IPS DF 6.9 (cell line): ENCODE results near the gene KRTAP2-4.
"Not testable (repeated sequence)": the region's sequence is repeated elsewhere in the genome, so short reads cannot be mapped to it uniquely, and the experiment has no call there.

ENCODE experiments used
- DNase-seq: peaks from one replicate; pipeline ENCODE4 v3.0.0-alpha.2; 2013; ENCODE audit warnings: low read depth, low spot score
- H3K27ac ChIP-seq: one replicate; pipeline ENCODE4 v1.5.1; 2013; ENCODE audit warnings: low read length, control low read depth
- H3K27me3 ChIP-seq: 2 replicates; pipeline ENCODE4 v1.6.1; 2013; ENCODE audit warnings: mild to moderate bottlenecking, low read length; ENCODE audit not compliant: control insufficient read depth, insufficient read depth
- H3K36me3 ChIP-seq: 2 replicates; pipeline ENCODE4 v1.6.1; 2013; ENCODE audit warnings: low read length; ENCODE audit not compliant: control insufficient read depth, insufficient read depth
- H3K4me1 ChIP-seq: 2 replicates; pipeline ENCODE4 v1.6.1; 2013; ENCODE audit warnings: low read length; ENCODE audit not compliant: control insufficient read depth, insufficient read depth
- H3K4me3 ChIP-seq: 2 replicates; pipeline ENCODE4 v1.5.1; 2013; ENCODE audit warnings: mild to moderate bottlenecking, low read length
- H3K9me3 ChIP-seq: 2 replicates; pipeline ENCODE4 v1.6.1; 2013; ENCODE audit warnings: low read length, inconsistent platforms; ENCODE audit not compliant: control insufficient read depth, insufficient read depth
- WGBS: extraction: QIAGEN DNeasy Blood & Tissue Kit; methylation state at CpG from one replicate; pipeline ENCODE4 v1.1.7; 2013; ENCODE audit warnings: mixed read lengths, missing lambda C conversion rate; ENCODE audit not compliant: insufficient read length, insufficient coverage; 5-methylcytosine and 5-hydroxymethylcytosine counted together

KRTAP2-4 gene

DNA sequence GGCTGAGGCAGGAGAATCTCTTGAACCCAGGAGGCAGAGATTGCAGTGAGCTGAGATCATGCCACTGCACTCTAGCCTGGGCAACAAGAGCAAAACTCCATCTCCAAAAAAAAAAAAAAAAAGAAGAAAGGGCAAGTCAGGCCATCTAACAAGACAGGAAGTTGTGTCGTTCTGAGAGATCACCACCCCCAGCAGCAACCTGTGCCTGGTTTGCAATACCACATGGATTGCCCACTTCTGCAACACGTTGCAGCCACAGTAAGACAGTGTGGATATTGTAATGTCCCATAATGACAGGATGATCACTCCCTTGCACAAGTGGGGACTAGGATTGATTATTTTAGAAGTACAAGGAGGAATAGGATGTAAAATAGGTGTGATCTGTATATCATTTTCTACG, 3.4 kb upstream of the KRTAP2-4 start:
- no peaks in the 10 kb centered on the region for H3K27me3 ChIP-seq
- H3K27ac ChIP-seq: no peak overlapping the region
- no CpG with 5 or more reads among the region's 3 CpGs for WGBS
- DNase-seq: no peak
- H3K36me3 ChIP-seq: no peaks in the 10 kb centered on the region
- no peaks in the 10 kb centered on the region for H3K4me1 ChIP-seq
- no peak overlapping the region for H3K4me3 ChIP-seq
- no peaks in the 10 kb centered on the region for H3K9me3 ChIP-seq

- no peaks in the 10 kb centered on the region for H3K9me3 ChIP-seq
- no peaks in the 10 kb centered on the region for H3K36me3 ChIP-seq
- no peaks in the 10 kb centered on the region for H3K27me3 ChIP-seq
- DNase-seq: no peak
- H3K4me3 ChIP-seq: no peak overlapping the region
- H3K4me1 ChIP-seq: no peaks in the 10 kb centered on the region
- H3K27ac ChIP-seq: no peak overlapping the region
These were observed 1.6 kb upstream of the KRTAP2-4 start for GRCh38 chr17:41067281-41067680.

DNA sequence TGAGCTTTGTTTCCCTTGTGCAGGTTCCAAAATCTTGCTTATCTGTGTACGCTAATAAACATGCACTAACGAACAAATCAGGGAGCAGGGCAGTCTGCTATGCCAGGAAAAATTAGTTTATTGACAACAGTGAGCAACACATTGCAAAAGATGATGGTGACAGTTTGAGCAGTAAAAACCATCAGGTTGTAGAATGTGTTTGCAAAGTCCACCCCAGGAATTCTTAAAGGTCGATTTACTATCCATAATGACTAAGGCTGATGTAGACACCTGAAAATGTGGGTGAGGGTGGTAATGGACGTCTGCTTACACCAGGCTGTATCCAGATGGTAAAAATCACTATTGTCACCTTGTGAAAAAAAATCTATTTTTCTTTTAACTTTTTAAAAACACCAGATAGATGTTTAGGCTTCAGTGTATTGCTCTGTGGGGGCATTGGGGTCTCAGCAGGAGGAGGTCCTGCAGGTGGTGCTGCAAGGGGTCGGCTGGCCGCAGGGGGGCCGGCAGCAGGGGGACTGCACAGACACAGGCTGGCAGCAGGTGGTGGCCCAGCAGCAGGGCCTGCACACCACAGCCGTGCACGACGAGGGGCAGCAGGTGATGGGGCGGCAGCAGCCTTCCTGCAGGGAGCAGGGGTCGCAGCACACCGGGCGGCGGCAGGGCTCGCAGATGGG, 526 bp downstream of the KRTAP2-4 start:
- not testable (repeated sequence) for DNase-seq, H3K27ac ChIP-seq, H3K27me3 ChIP-seq, H3K4me3 ChIP-seq, H3K36me3 ChIP-seq, H3K9me3 ChIP-seq, H3K4me1 ChIP-seq
- WGBS: no CpG with 5 or more reads among the region's 16 CpGs

DNA sequence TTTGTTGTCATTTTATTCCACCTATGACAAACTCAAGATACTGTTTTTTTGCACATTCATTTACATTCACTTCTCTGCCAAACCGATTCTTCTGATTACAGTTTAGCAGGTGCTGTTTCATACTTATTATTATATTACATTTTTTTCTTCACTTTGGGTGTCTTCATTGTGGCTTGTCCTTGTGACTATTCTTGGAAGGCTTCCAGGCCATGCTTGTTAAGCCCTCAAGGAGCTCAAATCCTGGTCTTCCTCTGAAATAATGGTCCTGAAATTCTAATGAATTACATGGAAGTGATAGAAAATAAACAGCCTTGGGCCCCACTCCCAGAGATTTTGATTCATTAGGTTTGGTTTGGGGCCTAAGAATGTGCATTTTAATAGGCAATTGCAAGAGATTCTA, 1.4 kb downstream of the KRTAP2-4 start:
- H3K27me3 ChIP-seq: no peaks in the 10 kb centered on the region
- WGBS: no CpG with 5 or more reads among the region's 1 CpG
- DNase-seq: no peak
- no peaks in the 10 kb centered on the region for H3K4me1 ChIP-seq
- no peaks in the 10 kb centered on the region for H3K9me3 ChIP-seq
- no peak overlapping the region for H3K27ac ChIP-seq
- H3K4me3 ChIP-seq: no peak overlapping the region
- no peaks in the 10 kb centered on the region for H3K36me3 ChIP-seq

GRCh38 chr17:41063449-41063848, 2.2 kb downstream of the KRTAP2-4 start:
- no peaks in the 10 kb centered on the region for H3K9me3 ChIP-seq
- H3K36me3 ChIP-seq: no peaks in the 10 kb centered on the region
- H3K4me3 ChIP-seq: no peak overlapping the region
- WGBS: no CpG with 5 or more reads among the region's 4 CpGs
- no peak for DNase-seq
- no peaks in the 10 kb centered on the region for H3K4me1 ChIP-seq
- H3K27ac ChIP-seq: no peak overlapping the region
- H3K27me3 ChIP-seq: no peaks in the 10 kb centered on the region

DNA sequence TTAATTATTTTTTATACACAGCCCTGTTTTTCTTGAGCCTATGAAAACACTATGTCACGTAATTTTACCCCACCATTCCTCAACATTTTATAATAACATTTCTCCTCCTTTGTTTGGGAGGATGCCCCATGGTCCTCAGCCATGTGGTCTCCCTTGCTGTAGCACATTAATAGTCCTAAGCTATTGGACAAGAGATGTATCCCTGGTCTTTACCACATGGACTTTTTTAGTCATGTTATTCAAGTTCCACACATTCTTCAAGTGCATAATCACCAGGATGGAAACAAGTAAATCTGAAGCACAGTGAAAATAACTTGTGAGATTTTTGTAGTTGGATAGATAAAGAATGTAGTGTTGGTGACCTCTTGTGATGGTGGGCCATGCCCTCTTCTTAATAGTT, 3.7 kb downstream of the KRTAP2-4 start:
- Histone ChIP-seq H3K4me1 (no peaks in the 10 kb centered on the region), H3K4me3 (no peak overlapping the region)

DNA sequence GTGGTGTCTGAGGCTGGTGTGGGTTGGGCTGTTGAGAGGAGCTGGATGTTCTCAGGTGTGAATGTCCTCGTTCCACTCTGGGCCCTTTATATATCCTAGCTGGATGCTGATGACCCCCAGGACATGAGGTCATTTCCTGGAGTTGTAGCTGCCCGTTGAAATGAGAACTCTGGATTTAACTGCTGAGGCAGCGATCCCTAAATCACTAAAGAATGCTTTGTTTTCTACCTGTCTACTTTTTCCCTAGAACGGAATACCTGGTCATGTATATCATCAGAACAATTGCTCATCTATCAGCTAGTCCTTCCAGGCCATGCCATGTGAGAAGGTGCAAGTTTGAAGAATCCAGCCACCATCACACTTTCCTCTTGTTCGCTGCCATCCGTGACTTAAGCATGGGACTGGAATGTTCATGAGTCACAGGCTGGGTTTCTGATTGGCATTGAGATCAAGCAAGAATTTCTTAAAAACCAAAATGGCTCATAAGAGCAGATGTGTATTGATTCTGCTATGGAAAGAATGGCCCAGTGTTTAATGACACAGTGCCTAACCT, 5.6 kb downstream of the KRTAP2-4 start, which contains the start of gene KRTAP2-3:
Gene KRTAP2-3, minus strand, starts transcription at position 63 of the 553 bp plus-strand sequence. CDS start 64 bp downstream, outside the sequence.
- no peak for DNase-seq
- no peaks in the 10 kb centered on the region for H3K4me1 ChIP-seq

More for the DNA sequence above, 3.7 kb downstream of the KRTAP2-4 start:
- DNase-seq: no peak
- Histone ChIP-seq H3K27ac (no peak overlapping the region), H3K36me3 (no peaks in the 10 kb centered on the region), H3K9me3 (no peaks in the 10 kb centered on the region), H3K27me3 (no peaks in the 10 kb centered on the region)
- 100% methylated on average over 1 of the region's 1 CpG for WGBS

DNA sequence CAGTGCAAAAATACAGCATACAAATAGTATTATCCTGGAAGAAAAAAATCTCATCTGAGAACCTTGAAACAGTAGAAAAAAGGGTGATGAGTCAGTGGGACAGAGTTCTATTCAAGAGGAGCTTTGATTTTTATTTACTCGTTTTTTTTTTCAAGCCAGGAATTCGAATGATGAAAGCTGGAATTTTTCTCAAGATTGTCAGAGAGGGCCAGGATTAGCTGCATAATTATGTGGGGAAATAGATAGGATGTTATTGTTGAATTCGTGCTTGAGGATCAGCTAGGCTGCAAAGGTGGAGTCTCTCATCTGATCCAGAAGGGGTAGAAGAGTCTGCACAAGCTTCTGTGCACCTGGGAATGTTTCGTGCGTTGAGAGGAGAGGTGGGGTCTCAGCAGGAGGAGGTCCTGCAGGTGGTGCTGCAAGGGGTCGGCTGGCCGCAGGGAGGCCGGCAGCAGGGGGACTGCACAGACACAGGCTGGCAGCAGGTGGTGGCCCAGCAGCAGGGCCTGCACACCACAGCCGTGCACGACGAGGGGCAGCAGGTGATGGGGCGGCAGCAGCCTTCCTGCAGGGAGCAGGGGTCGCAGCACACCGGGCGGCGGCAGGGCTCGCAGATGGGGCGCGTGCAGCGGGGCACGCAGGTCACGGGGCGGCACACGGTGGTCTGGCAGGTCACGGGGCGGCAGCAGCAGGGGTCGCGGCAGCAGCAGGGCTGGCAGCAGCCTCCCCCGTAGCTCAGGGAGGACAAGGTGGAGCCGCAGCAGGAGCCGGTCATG, 6.2 kb downstream of the KRTAP2-4 start:
- not testable (repeated sequence) for H3K27ac ChIP-seq, H3K27me3 ChIP-seq, H3K4me1 ChIP-seq, H3K9me3 ChIP-seq, H3K36me3 ChIP-seq, DNase-seq, H3K4me3 ChIP-seq
- WGBS: no CpG with 5 or more reads among the region's 31 CpGs

More for the DNA sequence above, 5.6 kb downstream of the KRTAP2-4 start, which contains the start of gene KRTAP2-3:
- no peak within 1 kb of the TSS for H3K4me3 ChIP-seq
- no peaks in the 10 kb centered on the region for H3K9me3 ChIP-seq
- no peak within 1 kb of the TSS for H3K27ac ChIP-seq
- no peaks in the 10 kb centered on the region for H3K27me3 ChIP-seq
- no peaks in the 10 kb centered on the region for H3K36me3 ChIP-seq
- no CpG with 5 or more reads among the region's 6 CpGs for WGBS

- no peaks in the 10 kb centered on the region for H3K9me3 ChIP-seq
- no peaks in the 10 kb centered on the region for H3K36me3 ChIP-seq
- H3K27me3 ChIP-seq: no peaks in the 10 kb centered on the region
- H3K4me1 ChIP-seq: no peaks in the 10 kb centered on the region
- H3K4me3 ChIP-seq: no peak overlapping the region
- no peak overlapping the region for H3K27ac ChIP-seq
- DNase-seq: no peak
- WGBS: no CpG with 5 or more reads among the region's 5 CpGs
These were observed 6.9 kb downstream of the KRTAP2-4 start for GRCh38 chr17:41058741-41059140.

DNA sequence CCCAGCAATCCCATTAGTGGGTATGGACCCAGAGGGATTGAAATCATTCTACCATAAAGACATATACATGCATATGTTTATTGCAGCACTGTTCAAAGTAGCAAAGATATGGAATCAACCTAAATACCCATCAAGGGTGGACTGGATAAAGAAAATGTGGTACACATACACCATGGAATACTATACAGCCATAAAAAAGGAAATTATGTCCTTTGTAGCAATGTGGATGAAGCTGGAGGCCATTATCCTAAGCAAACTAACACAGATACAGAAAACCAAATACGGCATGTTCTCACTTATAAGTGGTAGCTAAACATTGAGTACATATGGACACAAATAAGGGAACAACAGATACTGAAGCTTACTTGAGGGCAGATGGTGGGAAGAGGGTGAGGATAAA, 8.1 kb downstream of the KRTAP2-4 start:
- Histone ChIP-seq H3K36me3 (no peaks in the 10 kb centered on the region), H3K4me1 (no peaks in the 10 kb centered on the region), H3K4me3 (no peak overlapping the region), H3K27ac (no peak overlapping the region), H3K27me3 (no peaks in the 10 kb centered on the region), H3K9me3 (no peaks in the 10 kb centered on the region)
- no peak for DNase-seq
- no CpG with 5 or more reads among the region's 1 CpG for WGBS
